ENCODE results near the gene YPEL4.

DNA sequence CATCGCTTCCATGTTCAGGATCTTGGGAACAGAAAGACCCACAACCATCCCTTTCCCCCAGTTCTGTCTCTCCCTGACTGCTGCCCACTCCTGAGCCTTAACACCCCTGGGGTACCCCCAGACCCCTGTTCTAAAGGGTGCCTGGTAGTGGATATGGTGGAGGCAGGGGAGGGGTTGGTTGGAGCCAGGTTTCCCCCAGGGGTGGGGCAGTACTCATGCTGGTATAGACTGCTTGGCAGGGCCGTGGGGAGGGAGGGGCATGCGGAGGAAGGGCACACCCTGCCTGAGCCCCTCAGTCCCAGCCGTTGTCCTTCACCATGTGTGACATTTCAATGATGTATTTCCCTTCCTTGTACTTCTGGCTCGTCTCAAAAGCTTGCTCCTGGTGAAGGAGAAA is 4.0 kb downstream of the YPEL4 start:
- no peak for TF ChIP-seq GATA3 (IDR thresholded peaks at IDR 0.05; ENCODE audit: low read depth, low read length)
- TF ChIP-seq GATA2 (IDR thresholded peaks at IDR 0.05; ENCODE audit: low read depth, low read length): no peak

Measured in SH-SY5Y (cell line).